Measurements from ENCODE around the gene STX7. TPM values are rescaled to one million over a fixed set of nuclear protein-coding genes. Genes with fewer than 3 reads are reported as not detected.
"Not testable (repeated sequence)": the region's sequence is repeated elsewhere in the genome, so short reads cannot be mapped to it uniquely, and the experiment has no call there.

Gene STX7, protein sequence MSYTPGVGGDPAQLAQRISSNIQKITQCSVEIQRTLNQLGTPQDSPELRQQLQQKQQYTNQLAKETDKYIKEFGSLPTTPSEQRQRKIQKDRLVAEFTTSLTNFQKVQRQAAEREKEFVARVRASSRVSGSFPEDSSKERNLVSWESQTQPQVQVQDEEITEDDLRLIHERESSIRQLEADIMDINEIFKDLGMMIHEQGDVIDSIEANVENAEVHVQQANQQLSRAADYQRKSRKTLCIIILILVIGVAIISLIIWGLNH
- 26.5 and 28.4 TPM in 2 replicates for total RNA-seq (2014; rRNA removed; shearing (Covaris generic))

DNA sequence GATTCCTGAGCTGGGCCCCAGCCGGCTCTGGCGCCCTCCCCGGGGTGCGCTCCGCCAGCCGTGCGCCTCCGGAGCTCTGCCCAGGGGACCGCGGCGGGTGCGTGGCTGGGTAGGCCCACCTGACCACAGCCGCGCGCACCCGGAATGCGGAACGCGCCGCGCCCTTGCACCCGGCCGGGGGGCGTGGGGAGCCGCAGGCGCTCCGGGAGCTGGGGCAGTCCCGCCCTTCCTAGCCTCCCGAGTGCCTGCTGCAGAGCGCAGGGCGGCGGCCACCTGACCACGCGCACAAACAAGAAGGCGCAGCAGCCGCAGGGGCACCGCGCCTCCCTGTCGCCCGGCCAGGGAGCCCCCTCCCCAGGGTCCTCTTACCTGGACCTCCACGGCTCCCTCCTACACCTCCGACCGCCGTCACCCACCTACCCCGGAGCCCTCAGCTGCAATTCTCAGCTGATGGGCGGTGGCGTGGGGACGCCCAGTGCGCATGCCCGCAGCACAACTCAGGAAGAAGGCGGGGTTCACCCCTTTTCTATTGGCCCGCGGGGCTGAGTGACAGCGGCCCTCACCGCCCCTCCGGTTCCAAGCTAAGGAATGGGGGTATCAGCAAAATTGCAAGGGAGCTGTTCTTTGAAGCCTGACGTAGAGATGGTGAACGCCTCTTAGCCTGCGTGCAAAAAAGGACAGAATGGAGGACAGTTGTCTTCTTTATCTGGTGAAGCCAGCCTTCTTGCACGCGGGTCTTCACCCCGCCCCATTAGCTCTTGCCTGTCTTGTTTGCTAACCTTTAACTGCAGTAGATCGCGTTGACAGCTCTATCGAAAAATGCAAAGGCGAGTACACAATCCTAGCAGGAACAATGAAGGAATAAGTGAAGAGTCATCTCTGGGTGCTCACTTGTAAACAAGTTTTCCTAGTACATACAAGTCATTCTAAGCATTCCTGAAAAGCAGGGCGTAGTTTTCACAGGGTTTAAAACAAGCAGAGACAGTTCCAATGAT lies at the start of gene STX7:
Gene STX7, minus strand, starts transcription at position 479 of the 995 bp plus-strand sequence. CDS start 9,586 bp downstream, outside the sequence.
- peak; percentile 92 for DNase-seq (ENCODE audit: low read depth)

- DNase-seq (ENCODE audit: low read depth), result not testable (repeated sequence)
Observed at GRCh38 chr6:132560087-132560486, 47.2 kb upstream of the STX7 start.

DNA sequence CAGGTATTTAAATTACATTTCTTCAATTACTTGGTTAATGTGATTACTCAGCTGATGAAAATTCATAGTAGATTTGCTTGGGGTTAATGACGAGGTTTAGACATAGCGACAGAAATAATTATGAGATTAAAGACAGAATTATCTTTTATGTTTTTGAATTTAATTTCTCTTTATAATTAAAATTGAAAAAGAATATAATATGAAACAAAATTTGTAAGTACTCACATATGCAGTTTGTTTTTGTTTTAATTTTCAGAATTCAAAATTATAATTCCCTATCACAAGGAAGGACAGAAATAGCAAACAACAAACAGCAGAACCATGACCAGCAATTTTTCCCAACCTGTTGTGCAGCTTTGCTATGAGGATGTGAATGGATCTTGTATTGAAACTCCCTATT lies 39.5 kb upstream of the STX7 start, which contains the start of gene TAAR8:
Gene TAAR8, plus strand, starts transcription at position 301 of the 400 bp plus-strand sequence. Its CDS starts 21 bp downstream, at position 322.
- DNase-seq (ENCODE audit: low read depth), result no peak

DNA sequence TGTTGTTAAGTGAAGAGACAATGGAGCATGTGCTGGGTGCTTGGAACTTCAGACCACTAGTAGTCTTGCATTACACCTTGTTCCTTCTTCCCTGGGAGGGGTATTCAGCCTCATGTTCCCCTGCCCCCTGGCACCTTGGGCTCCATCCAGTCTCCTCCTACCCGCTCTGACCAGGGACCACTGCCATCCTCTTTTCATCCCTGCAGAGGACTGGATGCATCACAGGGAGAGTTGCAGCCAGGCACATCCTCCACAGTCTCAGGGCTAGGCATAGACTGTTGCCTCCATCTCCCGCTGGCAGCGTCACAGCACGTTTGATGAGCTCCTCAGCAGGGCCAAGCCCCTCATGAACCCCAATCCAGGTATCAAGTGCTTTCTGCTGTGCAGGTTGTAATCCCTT lies 38.3 kb upstream of the STX7 start:
- no peak for DNase-seq (ENCODE audit: low read depth)

- DNase-seq (ENCODE audit: low read depth), result no peak
Observed at GRCh38 chr6:132548746-132549463, 36.0 kb upstream of the STX7 start.

GRCh38 chr6:132544826-132545225 lies 31.9 kb upstream of the STX7 start:
- DNase-seq (ENCODE audit: low read depth), result no peak

- no peak for DNase-seq (ENCODE audit: low read depth)
Observed at GRCh38 chr6:132537977-132538376, 25.1 kb upstream of the STX7 start, which contains the start of gene TAAR9. TSS of gene TAAR9 (plus strand) at chr6:132538277. CDS start at chr6:132538290, 13 bp downstream.

DNA sequence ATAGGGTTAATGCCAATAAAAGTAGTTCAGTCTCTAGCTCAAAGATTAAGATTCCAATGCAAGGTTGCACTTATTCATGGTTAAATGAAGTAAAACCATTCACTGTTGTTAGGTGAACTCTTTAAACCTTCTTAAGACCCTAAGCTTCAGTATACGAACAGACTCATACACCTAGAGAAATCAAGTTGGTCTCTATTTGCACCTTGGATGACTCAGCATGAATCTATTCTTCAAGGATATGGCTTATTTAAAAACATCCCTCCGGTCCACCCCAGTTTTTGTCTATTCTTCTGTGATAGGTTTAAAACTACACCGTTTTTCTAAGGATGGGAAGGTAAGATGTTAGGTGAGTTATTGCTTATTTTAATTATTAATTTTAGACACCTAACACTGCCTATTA lies 24.2 kb upstream of the STX7 start:
- no peak for DNase-seq (ENCODE audit: low read depth)

DNA sequence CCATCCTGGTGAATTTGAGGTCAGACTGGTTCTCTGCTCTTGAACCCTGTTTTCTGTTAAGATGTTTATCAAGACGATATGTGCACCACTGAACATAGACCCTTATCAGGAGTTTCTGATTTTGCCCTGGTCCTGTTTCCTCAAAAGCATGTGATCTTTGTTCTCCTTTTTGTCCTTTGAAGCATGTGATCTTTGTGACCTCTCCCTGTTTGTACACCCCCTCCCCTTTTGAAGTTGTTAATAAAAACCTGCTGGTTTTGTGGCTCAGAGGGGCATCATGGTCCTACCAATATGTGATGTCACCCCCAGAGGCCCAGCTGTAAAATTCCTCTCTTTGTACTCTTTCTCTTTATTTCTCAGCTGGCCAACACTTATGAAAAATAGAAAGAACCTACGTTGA lies 21.6 kb upstream of the STX7 start:
- not testable (repeated sequence) for DNase-seq (ENCODE audit: low read depth)

GRCh38 chr6:132530293-132530974 lies 17.5 kb upstream of the STX7 start:
- peak; percentile 63 for DNase-seq (ENCODE audit: low read depth)

DNA sequence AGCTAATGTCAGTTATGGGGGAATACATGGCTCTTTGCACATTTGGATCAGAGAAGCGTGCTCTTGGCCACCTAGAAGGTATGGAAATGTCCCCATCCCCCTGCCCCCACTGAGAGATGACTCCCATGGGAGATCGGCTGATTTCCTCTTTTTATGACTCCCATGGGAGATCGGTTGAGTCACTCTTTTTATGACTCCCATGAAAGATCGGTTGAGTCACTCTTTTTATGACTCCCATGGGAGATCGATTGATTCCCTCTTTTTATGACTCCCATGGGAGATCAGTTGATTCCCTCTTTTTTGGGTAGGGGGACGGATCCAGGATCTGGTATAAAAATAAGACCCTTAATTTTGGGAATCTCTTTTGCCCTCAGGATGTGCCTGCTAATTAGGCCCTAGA lies 14.9 kb upstream of the STX7 start:
- peak; percentile 24 for DNase-seq (ENCODE audit: low read depth)

- DNase-seq (ENCODE audit: low read depth), result no peak
Observed at GRCh38 chr6:132526461-132526860, 13.5 kb upstream of the STX7 start.

- DNase-seq (ENCODE audit: low read depth), result no peak
Observed at GRCh38 chr6:132525866-132526265, 12.9 kb upstream of the STX7 start.

GRCh38 chr6:132524646-132525045 lies 11.7 kb upstream of the STX7 start:
- no peak for DNase-seq (ENCODE audit: low read depth)

- DNase-seq (ENCODE audit: low read depth), result no peak
Observed at GRCh38 chr6:132520953-132521352, 8.0 kb upstream of the STX7 start.

DNA sequence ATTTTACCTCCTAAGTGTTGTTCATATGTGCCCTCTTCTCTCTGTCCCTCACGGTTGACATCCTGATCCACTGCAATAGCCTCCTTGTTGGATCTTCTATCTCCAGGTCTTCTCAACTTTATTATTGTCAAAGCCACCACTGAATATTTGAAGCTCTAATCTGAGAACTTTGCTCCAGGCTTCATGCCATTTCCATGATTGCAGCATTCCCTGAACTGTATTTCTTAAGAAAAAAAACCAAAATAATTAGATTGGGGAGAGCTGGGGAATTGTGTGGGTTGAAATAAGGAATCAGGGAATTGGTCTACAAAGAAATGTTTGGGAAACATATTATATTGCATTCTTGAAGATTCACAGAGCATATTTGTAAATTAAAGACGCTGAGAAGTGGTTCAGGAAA lies 2.5 kb upstream of the STX7 start:
- no peak for DNase-seq (ENCODE audit: low read depth)

GRCh38 chr6:132513831-132514545 lies 1.1 kb upstream of the STX7 start:
- no peak for DNase-seq (ENCODE audit: low read depth)

DNA sequence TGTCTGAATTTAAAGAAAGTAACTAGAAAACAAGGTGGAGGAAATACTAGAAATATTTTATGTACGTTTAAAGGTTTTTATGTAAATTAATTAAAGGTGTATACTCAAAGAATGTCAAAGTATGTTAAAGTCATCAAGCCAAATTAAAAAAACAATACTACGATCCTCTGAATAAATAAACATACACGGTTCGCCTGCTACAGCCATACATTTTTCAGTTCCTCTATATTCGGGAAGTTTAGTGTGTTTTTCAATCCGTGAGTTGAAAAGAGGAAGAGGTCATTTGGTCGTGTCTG lies 626 bp downstream of the STX7 start:
- DNase-seq (ENCODE audit: low read depth), result no peak

GRCh38 chr6:132511831-132512220 lies 1.1 kb downstream of the STX7 start:
- no peak for DNase-seq (ENCODE audit: low read depth)

GRCh38 chr6:132511210-132511830 lies 1.6 kb downstream of the STX7 start:
- DNase-seq (ENCODE audit: low read depth), result no peak

All from Daoy (cell line).